ENCODE results near the gene HK1. TPM values are rescaled to one million over a fixed set of nuclear protein-coding genes. Genes with fewer than 3 reads are reported as not detected.

HK1 gene
- total RNA-seq, 1 experiment from 2014 or later = 98.8 TPM

DNA sequence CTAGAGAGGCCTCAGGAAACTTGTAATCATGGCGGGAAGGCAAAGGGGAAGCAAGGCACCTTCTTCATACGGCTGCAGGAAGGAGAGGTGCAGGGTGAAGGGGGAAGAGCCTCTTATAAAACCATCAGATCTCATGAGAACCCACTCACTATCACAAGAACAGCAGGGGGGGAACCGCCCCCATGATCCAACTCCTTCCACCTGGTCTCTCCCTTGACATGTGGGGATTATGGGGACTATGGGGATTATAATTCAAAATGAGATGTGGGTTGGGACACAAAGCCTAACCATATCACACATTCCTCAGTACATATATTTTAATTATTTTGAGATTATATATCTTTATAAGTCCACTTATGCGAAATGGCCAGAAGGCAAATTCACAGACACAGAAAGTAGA is 8.9 kb downstream of the HK1 start:
- Histone ChIP-seq H3K9me3 (ENCODE audit: control insufficient read depth, low read depth, low read length) (no peaks in the 10 kb centered on the region), H3K18ac (ENCODE audit: insufficient read length, low read depth, low read length) (no peak overlapping the region), H4K20me1 (ENCODE audit: control insufficient read depth, insufficient read depth, insufficient read length) (no peaks in the 10 kb centered on the region), H2AK5ac (ENCODE audit: insufficient read length, low read length) (no peak overlapping the region), H3K27me3 (ENCODE audit: insufficient read depth, low read length) (no peaks in the 10 kb centered on the region), H3K4ac (ENCODE audit: low read depth, low read length) (no peak overlapping the region), H3K79me2 (ENCODE audit: insufficient read depth, low read length) (no peaks in the 10 kb centered on the region), H3K14ac (ENCODE audit: insufficient read depth, low read length) (no peak overlapping the region), H2AFZ (ENCODE audit: low read length) (no peak overlapping the region), H4K5ac (ENCODE audit: insufficient read length, low read depth, low read length) (no peak overlapping the region), H2BK12ac (ENCODE audit: insufficient read length, low read depth, low read length) (no peak overlapping the region), H3K4me2 (ENCODE audit: insufficient read depth, insufficient read length, low read length) (no peak overlapping the region), H3K23ac (ENCODE audit: insufficient read length, low read depth, low read length) (no peak overlapping the region), H2BK15ac (ENCODE audit: low read depth, low read length) (no peak overlapping the region), H3K23me2 (ENCODE audit: insufficient read length, low read depth, low read length, poor library complexity, severe bottlenecking) (no peaks in the 10 kb centered on the region), H4K8ac (replicated peaks; ENCODE audit: insufficient read length, low read depth, low read length) (no peak overlapping the region), H3K27ac (ENCODE audit: insufficient read length, low read depth, low read length) (no peak overlapping the region), H3T11ph (ENCODE audit: low read length) (no peak overlapping the region), H3K79me1 (ENCODE audit: insufficient read depth, low read depth, low read length, poor library complexity, severe bottlenecking) (no peaks in the 10 kb centered on the region), H3K56ac (ENCODE audit: insufficient read length, low read depth, low read length) (no peak overlapping the region), H2BK120ac (ENCODE audit: low read depth, low read length, poor library complexity, severe bottlenecking) (no peak overlapping the region), H3K4me1 (ENCODE audit: insufficient read depth, low read length) (no peaks in the 10 kb centered on the region), H2BK20ac (ENCODE audit: low read depth, low read length, poor library complexity, severe bottlenecking) (no peak overlapping the region), H2BK5ac (ENCODE audit: insufficient read length, low read length) (no peak overlapping the region), H3K9ac (ENCODE audit: extremely low read depth, insufficient read length, low read length) (no peak overlapping the region), H4K91ac (ENCODE audit: insufficient read length, low read depth, low read length) (no peak overlapping the region)
- no peaks in the 10 kb centered on the region for H3K27me3 Mint-ChIP-seq (ENCODE audit: low read depth)
- DNase-seq = no peak
- no peaks in the 10 kb centered on the region for H3K9me3 Mint-ChIP-seq
- peaks cover 12 to 14% of the 10 kb centered on the region in 2 experiments for H3K4me1 Mint-ChIP-seq
- no peak for TF ChIP-seq CTCF (conservative IDR thresholded peaks at IDR 0.05)
- no peak overlapping the region for H3K4me3 Mint-ChIP-seq
- H3K27ac Mint-ChIP-seq = no peak overlapping the region
- no CpG with 5 or more reads among the region's 4 CpGs for WGBS (ENCODE audit: extremely low coverage, insufficient read length, low lambda C conversion rate)
- H3K36me3 Mint-ChIP-seq (ENCODE audit: insufficient read depth in 1 of 3, low read depth in 3 of 3) = no peaks in the 10 kb centered on the region

All from H9 (cell line).